NOMO-1 treated with dmso at 0.1 percent for 144 hours (cell line): ENCODE data around the gene FXR2.
A peak's percentile ranks its signal among the peaks of the same experiment; 100 is the strongest.

Source experiments
- DNase-seq: peaks from one replicate; lab custom pipeline; 2025; ENCODE audit not compliant: unreplicated experiment; lab: John Stamatoyannopoulos, UW

FXR2 gene

DNA sequence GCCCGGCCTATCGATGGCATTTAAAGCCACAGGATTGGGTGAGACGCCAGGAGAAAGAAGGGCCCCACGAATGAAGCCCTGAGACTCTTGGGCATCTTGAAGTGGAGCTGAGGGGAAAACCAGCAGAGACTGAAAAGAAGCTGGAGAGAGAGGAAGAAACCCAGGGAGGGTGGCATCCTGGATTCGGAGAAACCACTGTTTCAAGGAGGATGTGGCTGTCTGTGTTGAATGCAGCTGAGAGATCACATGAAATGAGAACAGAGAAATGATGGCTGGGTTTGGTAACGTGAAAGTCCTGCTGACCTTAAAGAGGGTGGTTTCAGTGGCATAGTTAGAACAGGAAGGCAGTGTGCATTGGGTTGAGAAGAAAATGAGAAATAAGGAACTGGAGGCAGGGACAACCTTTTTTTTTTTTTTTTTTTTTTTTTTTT, 62.1 kb downstream of the FXR2 start:
- peak; percentile 64 for DNase-seq

DNA sequence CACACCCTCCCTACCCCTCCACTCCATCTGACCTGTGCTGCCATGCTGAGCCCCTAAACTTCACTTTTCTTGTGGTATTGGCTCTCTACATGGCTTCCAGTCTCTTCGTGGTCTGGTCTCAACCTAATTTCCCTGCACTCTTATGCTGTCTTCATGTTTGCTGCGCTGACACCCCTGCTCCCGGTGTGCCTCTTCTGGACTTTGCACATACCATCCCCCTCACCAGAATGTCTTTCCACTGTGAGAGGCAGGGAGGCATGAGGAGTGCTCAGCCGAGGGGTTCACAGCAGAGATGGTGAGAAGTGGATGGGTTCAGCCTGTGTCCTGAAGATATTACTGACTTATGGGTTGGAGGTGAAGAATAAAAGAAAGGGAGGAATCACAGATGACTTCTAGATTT, 63.3 kb downstream of the FXR2 start:
- DNase-seq, result no peak

GRCh38 chr17:7550344-7550743, 64.4 kb downstream of the FXR2 start:
- no peak for DNase-seq

DNA sequence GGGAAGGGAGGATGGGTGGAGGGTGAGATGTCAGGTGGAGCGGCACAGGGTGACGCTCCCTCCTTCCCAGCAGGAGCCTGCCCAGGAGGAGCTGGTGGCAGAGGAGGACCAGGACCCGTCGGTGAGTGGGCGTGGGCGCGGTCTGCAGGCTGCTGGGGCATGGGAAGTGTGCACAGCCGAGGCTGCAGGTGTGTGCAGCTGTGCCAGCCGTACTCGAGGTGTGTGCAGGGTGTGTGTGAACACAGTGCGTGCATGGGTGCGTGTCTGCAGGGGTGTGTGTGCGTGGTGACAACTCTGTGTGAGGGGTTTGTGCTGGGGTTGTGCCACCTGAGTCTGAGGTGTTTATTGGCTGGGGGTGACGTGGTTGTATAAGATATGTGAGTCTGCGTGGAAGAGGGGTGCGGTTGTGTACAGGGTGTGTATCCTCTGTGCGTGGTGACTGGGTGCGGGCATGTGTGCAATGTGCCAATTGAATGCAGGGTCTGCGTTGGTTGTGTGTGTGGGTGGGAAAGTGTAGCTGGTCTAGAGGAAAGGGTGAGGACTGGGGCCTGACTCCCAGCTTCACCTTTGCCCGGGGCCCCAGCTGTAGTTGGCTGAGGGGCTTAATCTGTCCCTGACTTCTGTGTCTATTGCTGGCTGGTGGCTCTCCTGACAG, 65.2 kb downstream of the FXR2 start:
- DNase-seq, result no peak

GRCh38 chr17:7548585-7549400, 65.9 kb downstream of the FXR2 start, which contains the start of gene TNFSF12:
TNFSF12 (plus strand) TSS chr17:7549058; CDS start chr17:7549154, 96 bp downstream.
- DNase-seq, result no peak

DNA sequence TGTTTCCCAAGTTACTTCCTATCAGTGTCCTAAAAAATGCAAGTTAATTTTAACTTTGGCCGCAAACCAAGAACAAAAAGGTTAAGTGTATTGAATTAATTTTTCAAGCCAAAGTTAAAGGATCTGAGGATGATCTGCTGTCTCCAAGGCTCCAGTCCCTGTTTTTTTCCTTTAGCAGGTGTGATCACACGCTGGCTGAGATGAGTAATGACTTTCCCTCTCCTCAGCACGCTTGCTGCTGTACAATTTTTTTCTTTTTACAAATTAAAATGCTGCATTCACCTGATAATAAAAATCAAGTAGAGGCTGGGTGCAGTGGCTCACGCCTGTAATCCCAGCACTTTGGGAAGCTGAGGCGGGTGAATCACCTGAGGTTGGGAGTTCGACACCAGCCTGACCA, 69.8 kb downstream of the FXR2 start:
- DNase-seq, result no peak
